GM18867 (cell line): ENCODE data around the gene MAP4.
"Not testable (repeated sequence)": the region's sequence is repeated elsewhere in the genome, so short reads cannot be mapped to it uniquely, and the experiment has no call there.

Experiments used
- ATAC-seq: cut with Tn5 transposase; IDR thresholded peaks from one replicate; pipeline ENCODE4 v1.9.1; 2021; ENCODE audit warnings: mild to moderate bottlenecking, moderate library complexity; ENCODE audit not compliant: unreplicated experiment

Gene MAP4, protein sequence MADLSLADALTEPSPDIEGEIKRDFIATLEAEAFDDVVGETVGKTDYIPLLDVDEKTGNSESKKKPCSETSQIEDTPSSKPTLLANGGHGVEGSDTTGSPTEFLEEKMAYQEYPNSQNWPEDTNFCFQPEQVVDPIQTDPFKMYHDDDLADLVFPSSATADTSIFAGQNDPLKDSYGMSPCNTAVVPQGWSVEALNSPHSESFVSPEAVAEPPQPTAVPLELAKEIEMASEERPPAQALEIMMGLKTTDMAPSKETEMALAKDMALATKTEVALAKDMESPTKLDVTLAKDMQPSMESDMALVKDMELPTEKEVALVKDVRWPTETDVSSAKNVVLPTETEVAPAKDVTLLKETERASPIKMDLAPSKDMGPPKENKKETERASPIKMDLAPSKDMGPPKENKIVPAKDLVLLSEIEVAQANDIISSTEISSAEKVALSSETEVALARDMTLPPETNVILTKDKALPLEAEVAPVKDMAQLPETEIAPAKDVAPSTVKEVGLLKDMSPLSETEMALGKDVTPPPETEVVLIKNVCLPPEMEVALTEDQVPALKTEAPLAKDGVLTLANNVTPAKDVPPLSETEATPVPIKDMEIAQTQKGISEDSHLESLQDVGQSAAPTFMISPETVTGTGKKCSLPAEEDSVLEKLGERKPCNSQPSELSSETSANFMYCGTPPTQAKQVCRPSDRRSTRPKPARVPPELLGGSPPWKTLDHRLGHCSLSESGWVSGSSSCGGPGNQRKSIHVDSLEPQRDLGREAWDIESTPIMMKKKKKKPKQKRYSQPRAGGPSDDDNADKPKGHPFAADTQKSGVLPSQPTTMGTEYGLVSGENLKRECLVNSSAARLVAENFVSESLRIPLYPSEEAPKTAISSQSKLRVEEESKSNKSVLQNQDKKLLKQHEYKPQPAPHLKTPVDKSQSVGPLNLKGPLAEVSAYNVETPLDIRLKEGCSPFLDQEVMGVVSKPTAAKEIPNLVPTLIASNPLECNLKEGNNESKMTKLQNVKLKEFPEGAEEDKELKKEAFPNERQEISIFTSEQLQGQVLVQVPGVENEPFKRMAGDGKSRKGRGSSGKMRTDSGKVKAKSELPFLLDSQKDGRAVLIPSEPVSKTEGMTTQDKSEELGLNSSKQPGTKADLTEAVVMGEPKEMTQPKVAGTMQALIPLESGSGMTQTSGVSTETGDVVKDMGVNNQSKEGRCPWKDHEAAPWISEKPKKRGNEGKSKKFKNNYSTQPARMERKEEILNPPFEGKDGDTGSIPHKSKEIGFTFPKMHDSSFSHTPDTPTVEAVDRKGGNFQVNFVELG (N-terminal part only)

DNA sequence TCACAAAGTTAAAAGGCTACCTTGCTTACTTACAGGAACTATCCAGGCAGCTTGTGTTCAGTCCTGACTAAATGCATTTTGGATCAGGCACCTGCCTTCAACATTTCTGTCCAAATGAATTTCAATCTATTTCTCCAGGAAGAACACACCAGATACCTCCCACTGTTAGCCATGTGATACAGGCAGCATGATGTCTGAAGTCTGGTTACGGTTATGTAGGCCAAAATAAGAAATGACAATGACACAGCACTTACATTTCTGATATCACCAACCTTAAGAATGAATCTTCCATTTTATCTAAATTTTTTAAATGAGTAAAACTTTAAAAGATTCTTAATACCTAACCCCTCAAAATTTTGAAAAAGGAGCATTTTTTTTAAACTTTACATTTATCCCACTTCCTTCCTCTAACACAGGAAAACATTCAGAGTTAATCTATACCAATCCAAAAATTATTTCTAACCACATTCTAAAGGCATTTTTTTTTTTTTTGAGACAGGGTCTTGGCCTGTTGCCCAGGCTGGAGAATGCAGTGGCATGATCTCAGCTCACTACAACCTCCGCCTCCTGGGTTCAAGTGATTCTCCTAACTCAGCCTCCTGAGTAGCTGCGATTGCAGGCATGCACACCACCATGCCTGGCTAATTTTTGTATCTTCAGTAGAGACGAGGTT is at the start of gene MAP4:
TSS of gene MAP4 (minus strand) at position 116 of the 673 bp plus-strand sequence. CDS start 17,556 bp downstream, outside the sequence.
- no peak for ATAC-seq

GRCh38 chr3:48065035-48065434 is 48.8 kb upstream of the MAP4 start:
- no peak for ATAC-seq

- ATAC-seq: no peak
These were observed 48.1 kb upstream of the MAP4 start for GRCh38 chr3:48064292-48064829.

- not testable (repeated sequence) for ATAC-seq
These were observed 45.4 kb upstream of the MAP4 start for GRCh38 chr3:48061586-48061985.

GRCh38 chr3:48058091-48058490 is 41.9 kb upstream of the MAP4 start:
- ATAC-seq: no peak

- ATAC-seq: no peak
These were observed 41.3 kb upstream of the MAP4 start for GRCh38 chr3:48057521-48057920.

DNA sequence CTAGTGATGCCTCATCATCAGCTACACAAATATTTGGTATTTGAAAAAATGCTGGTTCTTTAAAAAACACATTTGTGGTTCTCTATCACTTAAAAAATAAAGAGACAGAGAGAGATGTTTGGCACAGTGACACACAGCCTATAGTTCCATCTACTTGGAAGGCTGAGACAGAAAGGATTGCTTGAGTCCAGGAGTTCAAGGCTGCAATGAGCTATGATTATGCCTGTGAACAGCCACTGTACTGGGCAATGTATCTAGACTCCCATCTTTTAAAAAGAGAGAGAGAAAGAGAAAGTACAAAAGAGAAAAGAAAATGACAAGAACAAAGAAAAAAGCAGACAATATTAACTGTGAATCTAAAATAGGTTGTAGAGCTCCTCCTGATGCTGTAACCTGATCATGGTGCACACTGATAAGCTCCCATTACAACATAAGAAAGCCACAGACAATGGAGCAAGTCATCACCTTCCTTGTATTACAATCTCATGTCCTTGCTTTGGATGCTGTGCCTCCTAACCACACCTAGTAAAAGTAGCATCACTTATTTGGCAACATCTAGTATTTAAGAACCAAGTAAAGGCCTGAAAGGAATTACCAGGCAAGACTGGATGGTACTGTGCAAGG is 31.7 kb upstream of the MAP4 start:
- ATAC-seq: no peak

GRCh38 chr3:48042071-48042760 is 26.0 kb upstream of the MAP4 start:
- ATAC-seq: no peak

GRCh38 chr3:48039487-48040190 is 23.4 kb upstream of the MAP4 start:
- ATAC-seq: no peak

DNA sequence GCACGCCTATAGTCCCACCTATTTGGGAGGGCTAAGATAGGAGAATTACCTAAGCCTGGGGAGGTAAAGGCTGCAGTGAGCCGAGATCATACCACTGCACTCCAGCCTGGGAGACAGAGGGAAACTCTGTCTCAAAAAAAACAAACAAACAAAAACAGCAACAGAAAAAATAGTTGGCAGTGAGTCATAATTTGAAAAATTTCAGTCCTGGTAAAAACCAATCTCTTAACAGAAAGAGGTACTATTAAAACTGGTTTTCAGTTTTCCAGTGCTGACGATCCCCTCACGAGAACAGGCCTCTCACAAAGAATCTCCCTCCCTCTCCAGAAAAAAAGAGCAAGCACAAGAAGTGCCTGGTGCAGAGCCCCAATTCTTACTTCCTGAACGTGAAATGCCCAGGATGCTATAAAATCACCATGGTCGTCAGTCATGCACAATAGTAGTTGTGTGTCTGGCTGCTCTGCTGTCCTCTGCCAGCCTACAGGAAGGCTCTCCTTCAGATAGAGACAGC is 22.8 kb upstream of the MAP4 start:
- no peak for ATAC-seq

DNA sequence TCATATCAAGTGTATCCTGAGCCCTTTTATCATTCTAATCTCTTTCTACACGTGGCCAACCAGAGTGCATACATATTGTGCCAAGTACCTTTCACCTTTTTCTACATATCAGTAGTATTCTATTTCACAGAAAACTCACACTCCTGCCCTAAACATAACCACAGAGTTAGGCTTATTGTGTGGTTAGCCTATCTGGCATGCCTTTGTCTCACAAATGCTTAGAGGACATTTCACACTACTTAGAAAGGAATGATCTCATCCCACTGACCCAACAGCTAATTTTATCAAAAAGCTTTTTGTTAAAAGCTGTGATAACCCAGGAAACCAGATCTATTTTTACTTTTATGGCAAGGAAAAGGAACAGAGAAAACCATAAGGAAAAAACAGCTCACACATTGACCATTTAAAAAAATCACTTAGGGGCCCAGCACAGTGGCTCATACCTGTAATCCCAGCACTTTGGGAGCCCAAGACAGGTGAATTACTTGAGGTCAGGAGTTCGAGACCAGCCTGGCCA is 17.8 kb upstream of the MAP4 start:
- ATAC-seq: no peak

DNA sequence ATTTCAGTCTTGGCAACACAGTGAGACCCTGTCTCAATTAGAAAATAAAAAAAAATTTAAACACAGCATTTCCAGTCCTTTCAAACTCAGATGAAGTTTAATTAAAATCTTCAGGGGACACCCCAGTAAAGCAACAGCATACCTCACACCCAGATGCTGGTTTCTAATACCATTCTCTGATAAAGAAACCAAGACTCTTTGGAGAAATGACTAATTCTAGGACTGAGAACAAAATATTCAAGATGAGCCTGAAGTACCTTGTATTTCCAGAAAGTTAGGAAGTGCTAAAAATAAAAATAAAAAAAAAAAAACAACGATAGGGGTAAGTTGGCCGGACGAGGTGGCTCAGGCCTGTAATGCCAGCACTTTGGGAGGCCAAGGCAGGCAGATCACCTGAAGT is 14.0 kb upstream of the MAP4 start:
- ATAC-seq: no peak

DNA sequence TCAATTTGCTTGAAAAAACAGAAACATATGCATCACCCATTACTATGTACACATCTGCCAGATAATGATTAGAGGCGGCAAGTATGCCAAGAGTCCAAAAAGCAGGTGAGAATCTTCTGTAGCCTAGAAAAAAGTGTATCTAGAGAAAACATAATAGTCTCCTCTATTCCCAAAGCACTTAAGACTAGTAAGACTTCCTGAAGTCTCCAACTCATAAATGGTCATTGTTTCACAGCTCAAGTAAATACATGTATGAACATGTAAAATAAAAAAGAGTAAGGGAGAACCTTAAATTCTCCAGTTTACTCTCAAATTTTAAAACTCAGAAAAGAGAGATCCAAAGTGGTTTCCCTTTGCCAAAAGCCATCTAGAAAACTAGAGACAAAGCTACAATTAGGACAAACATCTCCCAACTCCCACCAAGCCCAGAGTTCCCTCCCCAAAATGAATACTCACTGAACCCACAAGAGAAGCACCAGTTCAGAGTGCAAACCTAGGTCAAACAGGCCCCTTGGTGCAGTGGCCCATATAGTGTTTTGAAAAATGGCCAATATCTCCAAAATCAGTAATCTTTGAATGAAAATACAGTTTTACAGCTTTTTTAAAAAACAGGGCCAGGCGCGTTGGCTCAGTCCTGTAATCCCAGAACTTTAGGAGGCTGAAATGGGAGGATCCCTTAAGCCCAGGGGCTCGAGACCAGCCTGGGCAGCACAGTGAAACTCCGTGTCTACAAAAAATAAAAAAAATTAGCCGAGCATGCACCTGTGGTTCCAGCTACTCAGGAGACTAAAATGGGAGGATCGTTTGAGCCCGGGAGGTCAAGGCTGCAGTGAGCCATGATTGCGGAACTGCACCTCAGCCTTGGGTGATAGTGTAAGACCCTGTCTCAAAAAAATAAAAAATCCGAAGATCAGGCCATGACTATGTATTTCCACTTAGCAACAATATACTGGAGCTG is 11.0 kb upstream of the MAP4 start:
- no peak for ATAC-seq

DNA sequence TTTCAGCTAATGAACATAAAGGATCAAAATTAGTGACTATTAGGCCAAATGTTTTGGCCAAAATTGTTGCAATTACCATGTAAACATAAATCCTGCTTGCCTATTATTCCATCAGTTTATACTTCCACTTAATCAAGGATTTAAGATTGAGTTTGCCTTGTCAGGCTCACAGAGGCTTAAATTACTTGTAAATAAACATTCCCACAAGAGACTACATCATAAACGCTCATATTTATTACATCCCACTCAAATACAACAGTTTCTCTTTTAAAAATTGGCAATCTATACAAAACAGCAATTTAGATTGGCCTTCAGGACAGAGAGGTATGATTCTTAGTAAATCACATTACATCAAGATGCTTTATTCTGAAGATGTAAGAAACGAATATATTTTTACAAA is 9.9 kb upstream of the MAP4 start:
- no peak for ATAC-seq

GRCh38 chr3:48024401-48024800 is 8.2 kb upstream of the MAP4 start:
- ATAC-seq: no peak

DNA sequence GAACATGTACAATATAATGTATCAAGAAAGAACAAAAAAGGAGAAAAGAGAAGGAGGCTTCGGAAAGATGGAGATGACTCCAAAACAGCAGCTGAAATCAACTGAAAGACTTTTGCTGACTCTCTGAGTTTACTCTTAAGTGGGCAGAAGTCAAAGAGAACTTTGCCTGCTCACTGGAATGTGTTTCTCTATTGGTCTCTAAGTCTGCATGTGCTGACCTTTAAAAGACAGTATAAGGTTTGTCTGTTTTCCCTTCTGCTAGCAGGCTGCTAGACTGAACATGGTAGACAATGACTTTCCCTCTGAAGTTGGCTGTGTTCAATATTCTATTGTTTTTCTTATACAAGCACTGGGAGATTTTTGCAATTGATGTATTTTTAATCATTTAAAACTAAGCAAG is 7.2 kb upstream of the MAP4 start:
- ATAC-seq: no peak

DNA sequence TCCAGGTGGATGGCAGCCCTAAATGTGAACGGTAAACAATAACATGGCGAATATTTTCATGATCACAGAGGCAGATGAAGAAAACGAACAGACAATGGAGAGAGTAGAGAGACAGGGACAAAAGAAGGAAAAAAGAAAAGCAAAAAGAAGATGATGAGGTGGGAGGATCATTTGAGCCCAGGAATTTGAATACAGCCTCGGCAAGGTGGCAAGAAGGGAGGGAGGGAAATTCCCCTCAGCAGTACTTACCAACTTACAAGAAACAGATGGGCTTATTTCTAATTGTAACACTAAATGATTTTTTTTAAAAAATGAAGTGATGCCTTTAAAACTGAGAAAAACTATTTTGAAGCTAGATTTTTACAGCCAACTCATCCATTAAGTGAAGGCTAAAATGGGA is 6.0 kb upstream of the MAP4 start:
- no peak for ATAC-seq
